ENCODE data around the gene RPL35. TPM values are rescaled to one million over a fixed set of nuclear protein-coding genes. Genes with fewer than 3 reads are reported as not detected.

Gene RPL35
- total RNA-seq, 1 experiment from 2014 or later = 1,966 TPM

DNA sequence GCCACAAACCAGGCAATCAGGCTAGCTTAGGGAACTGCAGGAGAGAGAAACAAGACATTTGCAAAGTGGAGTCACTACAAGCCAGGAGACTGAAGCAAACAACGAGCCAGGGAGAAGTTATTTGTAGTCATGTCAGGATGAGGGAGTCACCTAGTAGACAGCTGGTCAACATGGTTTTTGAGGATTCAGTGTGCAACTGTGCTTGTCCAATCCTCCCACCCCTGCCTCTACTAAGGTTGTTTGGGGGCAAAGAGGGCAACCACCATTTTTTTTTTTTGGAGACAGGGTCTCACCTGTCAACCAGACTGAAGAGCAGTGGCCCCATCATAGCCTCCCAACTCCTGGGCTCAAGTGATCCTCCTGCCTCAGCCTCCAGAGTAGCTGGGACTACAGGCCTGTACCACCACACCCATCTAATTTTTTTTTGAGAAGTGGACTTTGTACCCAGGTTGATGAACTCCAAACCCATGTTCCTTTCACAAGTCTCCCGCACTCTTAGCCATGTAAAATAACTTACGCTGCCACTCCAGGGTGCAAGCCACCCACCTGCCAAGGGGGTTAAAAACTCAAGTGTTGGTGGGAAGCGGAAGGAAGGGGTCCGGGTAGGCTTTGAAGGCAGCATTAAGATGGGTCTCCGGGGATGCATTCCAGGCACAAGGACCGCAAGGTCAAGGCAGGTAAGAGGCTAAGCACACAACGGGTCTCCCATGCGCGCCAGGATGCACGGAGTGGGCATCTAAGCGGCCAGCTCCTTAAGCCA lies 995 bp downstream of the RPL35 start:
- Mint-ChIP-seq H3K27ac (ENCODE audit: low read depth, unreplicated experiment) (peak overlapping the region; percentile 88), H3K4me3 (ENCODE audit: unreplicated experiment) (peak overlapping the region; percentile 81), H3K9me3 (ENCODE audit: unreplicated experiment) (no peaks in the 10 kb centered on the region), H3K36me3 (ENCODE audit: insufficient read depth, unreplicated experiment) (peaks cover 53% of the 10 kb centered on the region), H3K4me1 (ENCODE audit: insufficient read depth, unreplicated experiment) (peaks cover 22% of the 10 kb centered on the region), H3K27me3 (ENCODE audit: insufficient read depth, unreplicated experiment) (no peaks in the 10 kb centered on the region)
- ChIA-PET POLR2A (interaction anchor here (0.6 to 15.3 kb wide), 26 partner anchors 7 to 1027 kb away, joined by 3 to 299 read pairs (median 4); partner anchors contain the start of genes GAPVD1, GOLGA1, NR6A1 and OLFML2A), CTCF (interaction anchor here (0.6 to 29.4 kb wide), 11 partner anchors 10 to 149 kb away, joined by 3 to 927 read pairs (median 3); partner anchors contain the start of genes NR6A1 and OLFML2A)
- intact Hi-C loops (cut with micrococcal nuclease) = loop anchor here (5.0 kb wide), 1 partner anchor 512 kb away; no protein-coding TSS in a partner anchor
- BruUV-seq (replicated peaks) = no TSS peak
- TF ChIP-seq, protein P1, sequence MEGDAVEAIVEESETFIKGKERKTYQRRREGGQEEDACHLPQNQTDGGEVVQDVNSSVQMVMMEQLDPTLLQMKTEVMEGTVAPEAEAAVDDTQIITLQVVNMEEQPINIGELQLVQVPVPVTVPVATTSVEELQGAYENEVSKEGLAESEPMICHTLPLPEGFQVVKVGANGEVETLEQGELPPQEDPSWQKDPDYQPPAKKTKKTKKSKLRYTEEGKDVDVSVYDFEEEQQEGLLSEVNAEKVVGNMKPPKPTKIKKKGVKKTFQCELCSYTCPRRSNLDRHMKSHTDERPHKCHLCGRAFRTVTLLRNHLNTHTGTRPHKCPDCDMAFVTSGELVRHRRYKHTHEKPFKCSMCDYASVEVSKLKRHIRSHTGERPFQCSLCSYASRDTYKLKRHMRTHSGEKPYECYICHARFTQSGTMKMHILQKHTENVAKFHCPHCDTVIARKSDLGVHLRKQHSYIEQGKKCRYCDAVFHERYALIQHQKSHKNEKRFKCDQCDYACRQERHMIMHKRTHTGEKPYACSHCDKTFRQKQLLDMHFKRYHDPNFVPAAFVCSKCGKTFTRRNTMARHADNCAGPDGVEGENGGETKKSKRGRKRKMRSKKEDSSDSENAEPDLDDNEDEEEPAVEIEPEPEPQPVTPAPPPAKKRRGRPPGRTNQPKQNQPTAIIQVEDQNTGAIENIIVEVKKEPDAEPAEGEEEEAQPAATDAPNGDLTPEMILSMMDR (IDR thresholded peaks at IDR 0.05; ENCODE audit: unreplicated experiment) = no peak
- DNase-seq (ENCODE audit: unreplicated experiment) = no peak

DNA sequence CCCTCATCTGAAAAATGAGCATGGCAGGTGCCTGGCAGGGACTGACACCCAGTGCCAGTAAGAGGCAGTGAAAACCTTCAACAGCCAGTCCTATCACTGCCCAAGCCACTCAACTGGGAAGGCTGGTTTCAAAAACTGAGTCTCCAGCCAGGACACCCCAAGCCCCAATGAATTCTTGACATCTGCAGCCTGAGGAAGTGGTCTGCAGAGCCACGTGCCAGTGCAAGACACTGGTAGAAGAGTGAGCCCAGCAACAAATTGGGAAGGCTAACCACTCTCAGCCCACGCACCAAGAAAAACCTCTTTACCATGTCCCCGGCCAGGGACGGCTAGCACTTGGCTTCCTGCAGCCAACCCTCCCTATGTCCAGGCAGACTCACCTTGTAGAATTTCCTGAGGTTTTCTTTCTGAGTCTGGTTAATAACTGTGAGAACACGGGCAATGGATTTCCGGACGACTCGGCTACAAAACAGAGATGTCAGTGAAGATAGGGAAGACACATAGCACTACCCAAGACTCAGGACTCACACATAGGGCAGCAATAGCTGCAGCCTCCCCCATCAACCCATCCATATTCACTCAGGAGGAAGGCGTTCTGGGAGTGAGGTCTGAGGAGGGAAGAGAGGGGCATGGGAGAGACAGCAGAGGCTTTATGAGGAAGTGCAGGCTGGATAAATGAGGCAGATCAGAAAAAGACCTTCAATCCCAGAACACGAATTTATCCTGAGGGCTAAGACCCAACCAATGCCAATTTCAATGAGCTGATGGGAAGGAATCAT lies 1.8 kb downstream of the RPL35 start:
- Mint-ChIP-seq H3K4me3 (ENCODE audit: unreplicated experiment) (peak overlapping the region; percentile 81), H3K36me3 (ENCODE audit: insufficient read depth, unreplicated experiment) (peaks cover 59% of the 10 kb centered on the region), H3K27me3 (ENCODE audit: insufficient read depth, unreplicated experiment) (no peaks in the 10 kb centered on the region), H3K9me3 (ENCODE audit: unreplicated experiment) (no peaks in the 10 kb centered on the region), H3K27ac (ENCODE audit: low read depth, unreplicated experiment) (peak overlapping the region; percentile 77), H3K4me1 (ENCODE audit: insufficient read depth, unreplicated experiment) (peaks cover 22% of the 10 kb centered on the region)
- DNase-seq (ENCODE audit: unreplicated experiment) = no peak
- BruUV-seq (replicated peaks) = no TSS peak
- CTCF ChIA-PET = interaction anchor here (0.6 to 29.4 kb wide), 9 partner anchors 9 to 149 kb away, joined by 3 to 927 read pairs (median 3); partner anchors contain the start of genes NR6A1 and OLFML2A
- POLR2A ChIA-PET = interaction anchor here (0.6 to 15.3 kb wide), 11 partner anchors 11 to 447 kb away, joined by 3 to 299 read pairs (median 14); partner anchors contain the start of genes NR6A1 and OLFML2A
- TF ChIP-seq, protein P1 (IDR thresholded peaks at IDR 0.05; ENCODE audit: unreplicated experiment) = no peak
- intact Hi-C loops (cut with micrococcal nuclease) = loop anchor here (5.0 kb wide), 1 partner anchor 512 kb away; no protein-coding TSS in a partner anchor

DNA sequence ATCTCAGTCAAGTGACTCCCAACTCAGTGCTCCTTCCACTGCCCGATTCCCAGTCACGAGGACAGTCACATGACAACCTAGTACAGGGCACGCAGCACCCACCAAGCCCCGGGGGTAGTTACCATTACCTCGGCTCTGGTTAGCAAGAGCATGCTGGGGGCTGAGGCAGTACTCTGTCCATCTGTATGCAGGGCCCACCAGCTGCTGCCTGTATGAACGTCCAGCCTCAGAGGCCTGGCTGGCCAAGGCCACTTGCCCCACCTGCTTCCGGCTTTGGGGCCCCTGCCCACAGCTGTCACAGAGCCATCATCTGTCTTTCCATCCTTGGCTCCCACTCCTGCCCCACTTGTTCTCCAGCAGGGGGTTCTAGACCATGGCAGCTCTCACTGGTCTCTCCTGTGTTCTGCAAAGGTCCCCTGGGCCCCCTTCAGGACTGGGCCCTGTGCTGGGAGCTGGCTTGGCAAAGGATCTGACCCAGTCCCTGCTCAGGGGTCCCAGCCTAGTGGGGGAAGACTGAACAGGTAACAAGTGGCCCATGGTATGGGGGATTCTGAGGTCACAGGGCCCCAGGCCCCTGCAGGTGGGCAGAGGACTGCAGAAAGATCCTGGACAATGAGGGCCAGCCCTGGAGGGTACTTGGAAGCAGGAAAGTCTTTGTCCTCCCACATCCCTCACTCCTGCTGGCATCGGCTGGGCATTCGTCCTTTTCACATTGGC lies 3.3 kb downstream of the RPL35 start:
- no peak overlapping the region for H3K4me3 Mint-ChIP-seq (ENCODE audit: unreplicated experiment)
- no peaks in the 10 kb centered on the region for H3K27me3 Mint-ChIP-seq (ENCODE audit: insufficient read depth, unreplicated experiment)
- no peak for DNase-seq (ENCODE audit: unreplicated experiment)
- H3K36me3 Mint-ChIP-seq (ENCODE audit: insufficient read depth, unreplicated experiment) = peaks cover 59% of the 10 kb centered on the region
- ChIA-PET CTCF (interaction anchor here (0.9 to 29.4 kb wide), 5 partner anchors 8 to 84 kb away, joined by 3 to 927 read pairs (median 3); partner anchors contain the start of genes NR6A1 and OLFML2A), POLR2A (interaction anchor here (0.8 to 15.3 kb wide), 4 partner anchors 11 to 378 kb away, joined by 3 to 299 read pairs (median 76); partner anchors contain the start of genes NR6A1 and OLFML2A)
- H3K9me3 Mint-ChIP-seq (ENCODE audit: unreplicated experiment) = no peaks in the 10 kb centered on the region
- no peak overlapping the region for H3K27ac Mint-ChIP-seq (ENCODE audit: low read depth, unreplicated experiment)
- BruUV-seq (replicated peaks) = no TSS peak
- peaks cover 15% of the 10 kb centered on the region for H3K4me1 Mint-ChIP-seq (ENCODE audit: insufficient read depth, unreplicated experiment)
- intact Hi-C loops (cut with micrococcal nuclease) = no loop called here
- TF ChIP-seq, protein P1 (IDR thresholded peaks at IDR 0.05; ENCODE audit: unreplicated experiment) = no peak
